Bladder microvascular endothelial cell (primary cell): Measurements from ENCODE around the gene ARFIP2. TPM values are rescaled to one million over a fixed set of nuclear protein-coding genes. Genes with fewer than 3 reads are reported as not detected.

Experiments
- total RNA-seq: library from RNA; depleted of rRNA; stranded (reverse); fragments of >200 nt; gene quantifications from 2 replicates; pipeline ENCODE4 v1.2.3, GENCODE V29; 2014

ARFIP2 gene, protein sequence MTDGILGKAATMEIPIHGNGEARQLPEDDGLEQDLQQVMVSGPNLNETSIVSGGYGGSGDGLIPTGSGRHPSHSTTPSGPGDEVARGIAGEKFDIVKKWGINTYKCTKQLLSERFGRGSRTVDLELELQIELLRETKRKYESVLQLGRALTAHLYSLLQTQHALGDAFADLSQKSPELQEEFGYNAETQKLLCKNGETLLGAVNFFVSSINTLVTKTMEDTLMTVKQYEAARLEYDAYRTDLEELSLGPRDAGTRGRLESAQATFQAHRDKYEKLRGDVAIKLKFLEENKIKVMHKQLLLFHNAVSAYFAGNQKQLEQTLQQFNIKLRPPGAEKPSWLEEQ
- total RNA-seq, result 30.1 and 36.5 TPM in 2 replicates

DNA sequence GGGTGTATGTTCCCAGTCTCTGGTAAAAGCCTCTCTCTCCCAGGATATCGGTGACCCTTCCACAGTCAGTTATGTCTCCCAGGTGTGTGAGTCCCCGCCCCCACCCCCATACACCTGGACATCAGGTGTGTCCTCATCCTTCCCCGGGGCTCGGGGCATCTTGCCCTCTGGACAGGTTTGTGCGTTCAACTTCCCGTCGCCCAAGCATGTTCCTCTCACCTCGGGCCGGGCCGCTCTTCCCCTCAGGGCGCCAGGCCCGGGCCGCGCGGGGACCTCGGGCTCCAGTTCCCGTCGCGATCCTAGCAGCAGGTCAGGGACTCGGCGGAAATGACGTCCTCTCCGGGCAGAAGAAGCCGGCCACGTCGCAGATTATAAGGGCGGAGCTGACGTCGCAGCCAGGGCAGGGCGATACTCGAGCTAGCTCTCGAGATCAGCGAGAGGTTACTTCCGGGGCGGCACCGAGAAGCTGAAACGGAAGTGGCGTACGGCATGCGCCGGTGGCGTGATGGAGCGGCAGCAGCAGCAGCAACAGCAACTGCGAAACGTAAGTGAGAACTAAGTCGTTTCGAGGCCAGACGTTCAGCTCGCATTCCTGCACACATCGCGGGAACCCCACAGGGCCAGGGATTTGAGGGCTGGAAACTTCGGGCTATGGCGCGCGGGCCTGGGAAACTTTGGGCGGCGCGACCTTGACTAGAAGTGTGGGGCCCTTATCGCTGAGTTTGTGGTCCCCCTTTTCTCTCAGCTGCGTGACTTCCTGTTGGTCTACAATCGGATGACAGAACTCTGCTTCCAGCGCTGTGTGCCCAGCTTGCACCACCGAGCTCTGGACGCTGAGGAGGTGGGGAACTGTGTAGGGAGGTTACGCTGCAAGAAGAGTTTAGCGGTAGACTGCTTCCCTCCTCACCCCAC is at the start of gene ARFIP2, which contains the start of gene TIMM10B:
Gene ARFIP2, minus strand, starts transcription at position 320 of the 912 bp plus-strand sequence. CDS start 910 bp downstream, outside the sequence.
Gene TIMM10B, plus strand, starts transcription at position 490 of the 912 bp plus-strand sequence. Its CDS starts 16 bp downstream, at position 506.

DNA sequence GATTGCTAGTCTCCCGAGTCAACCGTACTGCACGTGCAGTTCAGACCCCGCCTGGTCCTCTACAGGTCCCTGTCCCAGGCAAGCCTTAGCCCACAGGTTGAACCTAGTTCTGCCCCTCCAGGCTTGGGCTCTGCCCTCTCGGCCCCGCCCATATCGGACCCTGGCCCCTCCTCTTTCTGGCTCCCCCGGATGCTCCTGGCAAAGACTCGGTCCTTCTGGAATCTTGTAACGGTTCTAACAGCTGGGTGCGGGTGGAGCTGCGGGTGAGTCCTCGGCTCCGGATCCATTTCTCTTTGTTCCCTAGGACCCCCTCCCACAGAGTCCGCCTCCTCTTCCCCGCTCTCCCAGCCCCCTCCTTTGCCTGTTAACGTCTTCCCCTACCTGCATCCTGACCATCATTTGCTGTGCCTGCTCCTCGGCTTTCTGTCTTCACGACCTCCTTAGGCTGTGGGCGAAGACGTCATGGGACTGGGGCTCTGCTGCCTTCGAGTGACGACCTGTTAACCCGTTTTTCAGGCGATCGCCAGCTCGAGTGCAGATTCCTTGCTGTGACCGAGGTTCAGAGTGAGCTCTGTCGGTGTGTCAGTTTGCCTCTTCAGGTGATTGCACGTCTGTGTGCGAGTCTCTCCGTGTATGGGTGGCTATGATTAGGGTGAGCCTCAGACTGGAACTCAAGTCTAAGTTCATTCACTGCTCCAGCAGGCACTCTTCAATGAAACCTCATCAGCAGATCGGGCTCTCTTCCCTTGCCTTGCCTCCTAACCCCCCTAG is 16.1 kb upstream of the ARFIP2 start, which contains the start of gene DNHD1:
Gene DNHD1, plus strand, starts transcription at position 212 of the 771 bp plus-strand sequence. CDS start 936 bp downstream, outside the sequence.

DNA sequence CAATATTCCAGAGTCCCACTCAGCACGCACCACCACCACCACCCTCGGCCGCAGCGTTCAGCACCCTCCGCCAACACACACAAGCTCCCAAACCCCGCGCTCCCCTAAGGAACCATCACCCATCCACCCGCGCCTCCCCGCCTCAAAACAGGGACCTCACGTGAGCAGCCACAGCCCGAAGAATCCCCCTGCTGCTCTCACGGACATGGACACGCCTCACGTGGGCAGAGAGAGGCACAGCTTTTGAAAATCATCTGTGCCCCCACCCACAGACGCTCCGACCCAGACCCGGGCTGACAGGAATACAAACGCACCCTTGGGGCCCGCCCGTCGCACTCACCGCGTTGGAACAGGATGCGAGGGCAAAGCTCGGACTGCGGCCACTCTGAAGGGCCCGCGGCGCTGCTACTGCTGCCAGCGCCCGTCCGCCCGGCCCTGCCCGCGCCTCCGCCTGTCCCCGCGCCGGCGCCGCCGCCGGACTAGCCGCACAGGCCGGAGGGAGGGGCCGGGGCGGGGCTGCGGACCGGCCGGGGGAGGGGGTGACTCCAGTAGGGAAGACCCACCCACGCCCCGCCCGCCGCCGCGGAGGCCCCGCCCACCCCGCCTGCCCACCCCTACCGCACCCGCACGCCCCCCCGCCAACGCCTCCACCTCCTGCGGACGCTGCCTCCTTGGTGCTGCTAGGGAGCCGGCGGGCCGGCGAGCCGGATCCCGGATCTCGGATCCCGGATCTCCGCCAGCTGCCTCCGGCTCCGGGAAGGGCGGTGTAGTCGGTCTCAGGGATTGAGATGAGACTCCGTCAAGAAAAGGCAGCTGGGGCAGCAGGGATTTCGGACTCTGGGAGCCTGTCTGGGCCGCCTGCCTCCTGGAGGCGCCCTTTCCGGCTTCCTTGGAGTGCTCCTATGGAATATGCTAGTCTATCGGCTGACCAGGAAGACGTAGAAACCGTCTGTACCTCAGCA is 7.4 kb downstream of the ARFIP2 start, which contains the start of gene TRIM3:
Gene TRIM3, minus strand, starts transcription at position 491 of the 962 bp plus-strand sequence. CDS start 8,246 bp downstream, outside the sequence.

DNA sequence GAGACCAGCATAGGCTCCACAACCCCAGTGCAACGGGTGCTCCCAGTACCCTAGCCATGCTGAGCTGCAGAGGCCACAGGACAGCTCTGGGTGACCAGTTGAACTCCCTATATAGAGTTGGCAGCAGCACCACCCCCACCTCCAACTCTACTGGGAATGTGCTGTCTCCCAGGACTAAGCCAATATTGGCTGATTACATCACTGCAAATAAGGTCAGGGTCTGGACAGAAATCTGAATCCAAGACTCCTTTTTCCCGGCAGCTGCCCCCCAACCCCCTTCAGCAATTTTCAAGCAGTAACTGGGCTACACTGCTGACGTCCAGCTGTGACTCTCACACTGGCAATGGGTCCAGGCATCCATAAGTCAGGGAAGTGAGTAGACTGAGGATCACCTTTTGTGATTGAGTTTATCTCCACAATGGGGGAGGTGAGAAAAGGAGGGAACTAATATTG is 40.2 kb downstream of the ARFIP2 start, which contains the start of gene HPX:
Gene HPX, minus strand, starts transcription at position 82 of the 453 bp plus-strand sequence. Its CDS starts 24 bp downstream, at position 58.

Other genes with a start within 250 kb of the ARFIP2 start
- 5.2 and 10.1 TPM in 2 replicates for gene FHIP1B, start 246.7 kb downstream of the ARFIP2 start, total RNA-seq
- gene CNGA4, start 242.2 kb downstream of the ARFIP2 start, total RNA-seq, result not detected in 2 replicates
- gene CCKBR, start 221.5 kb downstream of the ARFIP2 start, total RNA-seq, result 0.13 TPM in 1 of 2 replicates, not detected in the other
- gene CAVIN3, start 160.8 kb downstream of the ARFIP2 start, total RNA-seq, result 66.6 and 182 TPM in 2 replicates
- gene SMPD1, start 90.9 kb downstream of the ARFIP2 start, total RNA-seq, result 12.6 and 28.5 TPM in 2 replicates
- gene APBB1, start 62.2 kb downstream of the ARFIP2 start, total RNA-seq, result 37.8 and 38.0 TPM in 2 replicates
- 0.32 and 0.57 TPM in 2 replicates for gene HPX, start 40.3 kb downstream of the ARFIP2 start, total RNA-seq
- 19.8 and 28.1 TPM in 2 replicates for gene TRIM3, start 7.4 kb downstream of the ARFIP2 start, total RNA-seq
- 21.8 and 25.3 TPM in 2 replicates for gene TIMM10B, start 170 bp upstream of the ARFIP2 start, total RNA-seq
- gene DNHD1, start 15.9 kb upstream of the ARFIP2 start, total RNA-seq, result 1.3 and 4.5 TPM in 2 replicates
- 7.1 and 15.1 TPM in 2 replicates for gene RRP8, start 122.3 kb upstream of the ARFIP2 start, total RNA-seq
- gene ILK, start 122.4 kb upstream of the ARFIP2 start, total RNA-seq, result 139 and 265 TPM in 2 replicates
- 22.5 and 46.9 TPM in 2 replicates for gene TAF10, start 130.9 kb upstream of the ARFIP2 start, total RNA-seq
- 35.5 and 214 TPM in 2 replicates for gene TPP1, start 138.1 kb upstream of the ARFIP2 start, total RNA-seq
- gene DCHS1, start 174.5 kb upstream of the ARFIP2 start, total RNA-seq, result 20.2 and 92.1 TPM in 2 replicates
- gene MRPL17, start 202.0 kb upstream of the ARFIP2 start, total RNA-seq, result 64.3 and 65.7 TPM in 2 replicates